HCT116 (cell line): ENCODE measurements around the gene ARL11.

Experiments used
- CTCF ChIP-seq, 3 experiments: fragments of 200-600 bp in 1 of 3; sonication (generic) in 1 of 3; IDR thresholded peaks in 2 of 3; conservative IDR thresholded peaks in 1 of 3; 2 replicates each; pipeline ENCODE4 v1.5.1; 2012 to 2017; ENCODE audit warnings: low read depth in 2 of 3, low read length in 2 of 3, antibody characterized with exemption in 1 of 3, borderline replicate concordance in 1 of 3, control low read depth in 1 of 3, mild to moderate bottlenecking in 1 of 3, mixed read lengths in 1 of 3, mixed run types in 1 of 3, moderate library complexity in 1 of 3; ENCODE audit not compliant: insufficient read depth in 1 of 3
- EZH2 ChIP-seq: fragments of 200-600 bp; sonication (generic); IDR thresholded peaks from 2 replicates; pipeline ENCODE4 v1.6.1; 2017; ENCODE audit warnings: antibody characterized with exemption, mixed run types
- MAX ChIP-seq: IDR thresholded peaks from 2 replicates; pipeline ENCODE4 v1.6.1; 2012
- POLR2A ChIP-seq: IDR thresholded peaks from 2 replicates; pipeline ENCODE4 v1.7.0; 2011; ENCODE audit warnings: borderline replicate concordance; ENCODE audit not compliant: insufficient read depth, insufficient read length; ENCODE audit errors: extremely low read depth
- POLR2AphosphoS5 ChIP-seq: IDR thresholded peaks from 2 replicates; pipeline ENCODE4 v1.6.1; 2011; ENCODE audit warnings: mild to moderate bottlenecking, low read depth, low read length, moderate library complexity
- RAD21 ChIP-seq: IDR thresholded peaks from 2 replicates; pipeline ENCODE4 v1.6.1; 2012; ENCODE audit warnings: low read depth, mild to moderate bottlenecking
- REST ChIP-seq: IDR thresholded peaks from 2 replicates; pipeline ENCODE4 v1.6.1; 2012; ENCODE audit warnings: low read depth
- SRF ChIP-seq: IDR thresholded peaks from 2 replicates; pipeline ENCODE4 v1.6.1; 2012; ENCODE audit warnings: low read depth
- TCF7L2 ChIP-seq: IDR thresholded peaks from 2 replicates; pipeline ENCODE4 v1.7.0; 2011; ENCODE audit warnings: borderline replicate concordance, inconsistent platforms; ENCODE audit not compliant: insufficient read depth, insufficient read length; ENCODE audit errors: extremely low read depth
- TF ChIP-seq, protein P1 (sequence below): IDR thresholded peaks from 2 replicates; pipeline ENCODE4 v1.6.1; 2011; ENCODE audit warnings: mild to moderate bottlenecking, low read length, moderate library complexity; ENCODE audit not compliant: insufficient replicate concordance; ENCODE audit errors: extremely low read depth

- TF ChIP-seq POLR2A (no peak), EZH2 (no peak), POLR2AphosphoS5 (no peak), CTCF (IDR thresholded peaks at IDR 0.05 in 2 of 3, conservative IDR thresholded peaks at IDR 0.05 in 1 of 3; ENCODE audit: borderline replicate concordance in 1 of 3, insufficient read depth in 1 of 3, low read depth in 2 of 3, low read length in 2 of 3) (no peak), RAD21 (no peak), MAX (no peak), SRF (no peak), REST (no peak), TCF7L2 (no peak)
- TF ChIP-seq, protein P1, sequence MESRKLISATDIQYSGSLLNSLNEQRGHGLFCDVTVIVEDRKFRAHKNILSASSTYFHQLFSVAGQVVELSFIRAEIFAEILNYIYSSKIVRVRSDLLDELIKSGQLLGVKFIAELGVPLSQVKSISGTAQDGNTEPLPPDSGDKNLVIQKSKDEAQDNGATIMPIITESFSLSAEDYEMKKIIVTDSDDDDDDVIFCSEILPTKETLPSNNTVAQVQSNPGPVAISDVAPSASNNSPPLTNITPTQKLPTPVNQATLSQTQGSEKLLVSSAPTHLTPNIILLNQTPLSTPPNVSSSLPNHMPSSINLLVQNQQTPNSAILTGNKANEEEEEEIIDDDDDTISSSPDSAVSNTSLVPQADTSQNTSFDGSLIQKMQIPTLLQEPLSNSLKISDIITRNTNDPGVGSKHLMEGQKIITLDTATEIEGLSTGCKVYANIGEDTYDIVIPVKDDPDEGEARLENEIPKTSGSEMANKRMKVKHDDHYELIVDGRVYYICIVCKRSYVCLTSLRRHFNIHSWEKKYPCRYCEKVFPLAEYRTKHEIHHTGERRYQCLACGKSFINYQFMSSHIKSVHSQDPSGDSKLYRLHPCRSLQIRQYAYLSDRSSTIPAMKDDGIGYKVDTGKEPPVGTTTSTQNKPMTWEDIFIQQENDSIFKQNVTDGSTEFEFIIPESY = no peak
Observed at GRCh38 chr13:49615836-49616675, 12.3 kb upstream of the ARL11 start.
